ENCODE results near the gene TNFRSF19.

TNFRSF19 gene

DNA sequence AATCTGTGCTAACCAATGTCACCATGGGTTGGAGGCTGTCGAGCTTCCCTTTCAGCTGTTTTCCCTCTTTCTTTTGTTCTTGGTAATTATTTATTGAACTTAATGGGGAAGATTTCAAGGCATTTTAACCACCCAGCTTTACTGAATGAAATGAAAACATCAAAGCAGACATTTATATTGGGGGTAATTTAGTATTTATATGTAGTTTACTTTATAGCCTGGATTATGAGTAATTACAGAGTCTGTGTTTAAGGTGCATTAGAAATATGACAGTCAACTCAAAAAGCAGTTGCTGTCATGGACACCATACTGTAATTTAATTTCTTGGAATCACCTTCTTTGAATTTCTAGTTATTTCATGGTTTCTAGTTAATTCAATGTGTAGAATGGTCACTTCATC lies 42.0 kb downstream of the TNFRSF19 start:
- H3K4me3 ChIP-seq (ENCODE audit: low read depth, low read length) = no peak overlapping the region
- TF ChIP-seq, protein P1, sequence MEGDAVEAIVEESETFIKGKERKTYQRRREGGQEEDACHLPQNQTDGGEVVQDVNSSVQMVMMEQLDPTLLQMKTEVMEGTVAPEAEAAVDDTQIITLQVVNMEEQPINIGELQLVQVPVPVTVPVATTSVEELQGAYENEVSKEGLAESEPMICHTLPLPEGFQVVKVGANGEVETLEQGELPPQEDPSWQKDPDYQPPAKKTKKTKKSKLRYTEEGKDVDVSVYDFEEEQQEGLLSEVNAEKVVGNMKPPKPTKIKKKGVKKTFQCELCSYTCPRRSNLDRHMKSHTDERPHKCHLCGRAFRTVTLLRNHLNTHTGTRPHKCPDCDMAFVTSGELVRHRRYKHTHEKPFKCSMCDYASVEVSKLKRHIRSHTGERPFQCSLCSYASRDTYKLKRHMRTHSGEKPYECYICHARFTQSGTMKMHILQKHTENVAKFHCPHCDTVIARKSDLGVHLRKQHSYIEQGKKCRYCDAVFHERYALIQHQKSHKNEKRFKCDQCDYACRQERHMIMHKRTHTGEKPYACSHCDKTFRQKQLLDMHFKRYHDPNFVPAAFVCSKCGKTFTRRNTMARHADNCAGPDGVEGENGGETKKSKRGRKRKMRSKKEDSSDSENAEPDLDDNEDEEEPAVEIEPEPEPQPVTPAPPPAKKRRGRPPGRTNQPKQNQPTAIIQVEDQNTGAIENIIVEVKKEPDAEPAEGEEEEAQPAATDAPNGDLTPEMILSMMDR (IDR thresholded peaks at IDR 0.05; ENCODE audit: borderline replicate concordance, insufficient read depth, low read depth, low read length) = no peak

DNA sequence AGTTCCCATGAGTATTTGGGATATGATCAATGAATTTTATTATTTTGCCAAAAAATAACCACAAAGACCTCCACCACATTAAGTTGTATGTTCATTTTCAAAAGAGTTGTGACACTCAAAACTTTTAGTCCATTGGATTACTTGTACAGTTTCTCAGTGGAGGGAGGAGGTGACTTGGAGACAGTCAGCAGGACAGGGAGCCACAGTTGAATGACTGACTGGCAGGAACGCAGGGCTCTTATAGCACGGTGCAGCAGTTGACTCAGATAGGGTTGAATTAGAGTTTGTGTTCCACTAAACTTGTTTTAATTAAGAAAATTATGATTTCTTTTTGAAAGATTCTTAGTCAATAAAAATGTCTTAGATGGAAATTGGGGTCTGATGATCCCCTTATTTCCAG lies 42.5 kb downstream of the TNFRSF19 start:
- TF ChIP-seq, protein P1 (IDR thresholded peaks at IDR 0.05; ENCODE audit: borderline replicate concordance, insufficient read depth, low read depth, low read length) = no peak
- H3K4me3 ChIP-seq (ENCODE audit: low read depth, low read length) = no peak overlapping the region

DNA sequence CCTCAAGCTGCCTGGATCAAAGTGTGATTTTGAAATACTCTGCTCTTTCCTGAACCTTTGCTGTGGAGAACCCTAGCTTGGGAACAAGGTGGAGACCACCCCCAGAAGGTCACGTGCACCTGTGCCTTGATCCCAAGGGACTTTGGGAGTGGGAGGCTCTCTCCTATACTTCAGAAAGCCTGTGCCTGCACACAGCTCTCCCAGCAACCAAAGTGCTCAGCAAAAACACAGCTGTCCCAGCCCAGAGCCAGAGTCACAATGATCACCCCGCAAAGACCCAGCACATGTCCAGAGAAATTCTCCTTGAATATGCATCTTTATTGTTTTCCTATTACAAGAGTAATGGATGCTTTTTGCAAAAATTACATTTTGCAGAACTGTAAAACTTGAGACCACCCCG lies 43.4 kb downstream of the TNFRSF19 start:
- no peak overlapping the region for H3K4me3 ChIP-seq (ENCODE audit: low read depth, low read length)
- TF ChIP-seq, protein P1 (IDR thresholded peaks at IDR 0.05; ENCODE audit: borderline replicate concordance, insufficient read depth, low read depth, low read length) = no peak

DNA sequence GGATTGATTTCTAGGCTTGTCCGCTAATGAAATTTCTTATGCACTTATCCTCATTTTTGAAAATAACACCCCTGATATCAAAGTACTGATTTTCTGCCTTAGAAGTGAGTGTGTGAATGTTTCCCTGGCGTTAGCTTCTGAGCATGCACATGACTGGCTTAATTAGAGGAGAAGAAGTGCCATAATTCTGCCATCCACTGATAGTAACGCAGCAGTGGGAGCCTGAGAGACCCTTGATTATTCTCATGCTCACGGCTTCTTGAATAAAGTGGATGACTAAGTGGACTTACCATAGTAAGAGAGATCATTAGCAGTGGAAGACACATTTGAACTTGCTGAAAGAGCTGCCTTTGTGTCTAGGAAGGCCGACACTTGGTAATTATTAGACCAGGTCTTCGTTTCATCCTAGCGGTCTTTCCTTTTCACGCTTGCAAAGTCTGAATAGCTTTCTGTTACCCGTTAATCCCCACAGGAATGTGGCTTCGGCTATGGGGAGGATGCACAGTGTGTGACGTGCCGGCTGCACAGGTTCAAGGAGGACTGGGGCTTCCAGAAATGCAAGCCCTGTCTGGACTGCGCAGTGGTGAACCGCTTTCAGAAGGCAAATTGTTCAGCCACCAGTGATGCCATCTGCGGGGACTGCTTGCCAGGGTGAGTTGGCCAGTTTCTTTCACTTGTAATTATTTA lies 45.3 kb downstream of the TNFRSF19 start:
- TF ChIP-seq, protein P1 (IDR thresholded peaks at IDR 0.05; ENCODE audit: borderline replicate concordance, insufficient read depth, low read depth, low read length) = no peak
- H3K4me3 ChIP-seq (ENCODE audit: low read depth, low read length) = no peak overlapping the region

DNA sequence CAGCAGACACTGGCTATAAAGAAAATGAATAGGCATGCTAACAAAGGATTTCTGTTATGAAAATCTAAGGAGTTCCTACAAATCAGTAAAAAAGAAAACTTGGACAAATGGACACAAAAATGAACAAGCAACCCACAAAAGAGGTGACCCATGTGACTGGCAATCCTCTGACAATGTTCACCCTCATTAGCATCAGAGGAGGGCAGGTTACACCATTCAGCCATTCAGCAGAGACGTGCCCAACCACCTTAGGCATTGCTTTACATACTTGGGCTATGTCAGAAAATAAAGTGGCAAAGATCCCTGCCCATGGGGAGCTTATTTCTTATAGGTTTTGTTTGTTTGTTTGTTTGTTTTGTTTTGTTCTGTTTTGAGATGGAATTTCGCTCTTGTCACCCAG lies 46.0 kb downstream of the TNFRSF19 start:
- TF ChIP-seq, protein P1 (IDR thresholded peaks at IDR 0.05; ENCODE audit: borderline replicate concordance, insufficient read depth, low read depth, low read length) = no peak
- no peak overlapping the region for H3K4me3 ChIP-seq (ENCODE audit: low read depth, low read length)

DNA sequence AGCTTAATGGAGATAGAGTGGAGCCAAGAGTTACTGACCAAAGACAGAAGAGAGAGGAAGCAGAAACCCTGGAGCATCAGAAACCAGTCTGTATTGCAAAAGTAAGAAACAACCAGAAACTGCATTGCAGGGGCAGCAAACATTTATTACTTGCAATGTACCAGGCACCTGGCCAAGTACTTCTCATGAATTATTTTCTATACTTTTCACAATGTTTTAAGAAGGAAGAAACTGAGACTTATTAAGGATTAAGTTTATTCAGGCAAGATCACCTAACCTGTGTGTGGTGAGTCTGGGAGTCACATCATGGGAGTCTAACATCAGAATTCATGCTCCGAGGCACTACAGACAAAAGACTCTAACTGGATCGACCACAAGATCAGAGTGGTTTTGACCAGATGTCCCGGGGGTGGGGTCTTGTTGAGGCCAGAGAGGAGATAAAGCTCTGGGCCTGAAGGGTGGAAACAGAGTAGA lies 47.4 kb downstream of the TNFRSF19 start:
- no peak overlapping the region for H3K4me3 ChIP-seq (ENCODE audit: low read depth, low read length)
- TF ChIP-seq, protein P1 (IDR thresholded peaks at IDR 0.05; ENCODE audit: borderline replicate concordance, insufficient read depth, low read depth, low read length) = no peak

DNA sequence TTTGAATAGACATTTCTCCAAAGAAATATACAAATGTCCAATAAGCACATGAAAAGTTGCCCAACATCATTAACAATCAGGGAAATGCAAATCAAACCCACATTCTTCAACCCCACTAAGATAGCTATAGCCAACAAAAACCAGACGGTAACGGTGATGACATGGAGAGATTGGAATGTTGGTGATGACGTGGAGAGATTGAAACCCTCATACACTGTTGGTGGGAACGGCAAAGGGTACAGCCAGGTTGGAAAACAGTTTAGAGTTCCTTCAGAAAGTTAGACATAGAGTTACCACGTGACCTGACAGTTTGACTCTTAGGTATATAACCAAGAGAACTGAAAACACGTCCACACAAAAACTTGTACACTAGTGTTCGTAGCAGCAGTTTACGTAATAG lies 48.1 kb downstream of the TNFRSF19 start:
- TF ChIP-seq, protein P1 (IDR thresholded peaks at IDR 0.05; ENCODE audit: borderline replicate concordance, insufficient read depth, low read depth, low read length) = no peak
- H3K4me3 ChIP-seq (ENCODE audit: low read depth, low read length) = no peak overlapping the region

Data from GM12875 (cell line).